HL-60 (cell line): ENCODE measurements around the gene PREB.

Experiments used
- CTCF ChIP-seq: IDR thresholded peaks from one replicate; pipeline ENCODE4 v1.5.1; 2011; ENCODE audit warnings: low read length, control low read depth, inconsistent platforms; ENCODE audit not compliant: insufficient read depth
- POLR2AphosphoS5 ChIP-seq: IDR thresholded peaks from 2 replicates; pipeline ENCODE4 v1.6.1; 2012; ENCODE audit warnings: low read depth
- SPI1 ChIP-seq: IDR thresholded peaks from 2 replicates; pipeline ENCODE4 v1.6.1; 2012; ENCODE audit warnings: low read depth, mild to moderate bottlenecking, borderline replicate concordance

- TF ChIP-seq CTCF, result no peak
- no peak for TF ChIP-seq POLR2AphosphoS5
- TF ChIP-seq SPI1, result no peak
These were observed 40.9 kb upstream of the PREB start for GRCh38 chr2:27175330-27175729.
